HEK293T (cell line): ENCODE measurements around the gene TRIM72.
A peak's percentile ranks its signal among the peaks of the same experiment; 100 is the strongest.
"Not testable (repeated sequence)": the region's sequence is repeated elsewhere in the genome, so short reads cannot be mapped to it uniquely, and the experiment has no call there.

Source experiments
- CTCF ChIA-PET: fragments of 350-600 bp; formaldehyde crosslinking; extraction: SDS; loops from one replicate; lab custom pipeline; 2021; ENCODE audit warnings: antibody characterized with exemption, inconsistent platforms; lab: Yijun Ruan, JAX
- POLR2A ChIA-PET: fragments of 350-600 bp; formaldehyde crosslinking; extraction: SDS; loops from one replicate; lab custom pipeline; 2020; ENCODE audit warnings: antibody characterized with exemption, inconsistent platforms; lab: Yijun Ruan, JAX
- DNase-seq: peaks from one replicate; pipeline ENCODE4 v3.0.0; 2012; ENCODE audit warnings: mixed read lengths; ENCODE audit errors: extremely low spot score
- ARNT ChIP-seq: fragments of 450-650 bp; IDR thresholded peaks from 2 replicates; pipeline ENCODE4 v1.6.1; 2017; ENCODE audit warnings: mild to moderate bottlenecking
- BHLHE40 ChIP-seq: fragments of 450-650 bp; IDR thresholded peaks from 2 replicates; pipeline ENCODE4 v1.6.1; 2016; ENCODE audit warnings: mild to moderate bottlenecking, moderate library complexity, borderline replicate concordance
- CTBP1 ChIP-seq: fragments of 450-650 bp; IDR thresholded peaks from 2 replicates; pipeline ENCODE4 v1.6.1; 2016; ENCODE audit warnings: borderline replicate concordance
- ELF4 ChIP-seq: fragments of 450-650 bp; IDR thresholded peaks from 2 replicates; pipeline ENCODE4 v1.6.1; 2017; ENCODE audit warnings: antibody characterized with exemption
- FOXA1 ChIP-seq: fragments of 450-650 bp; IDR thresholded peaks from 2 replicates; pipeline ENCODE4 v1.6.1; 2016; ENCODE audit warnings: mild to moderate bottlenecking
- FOXK2 ChIP-seq: fragments of 450-650 bp; IDR thresholded peaks from 2 replicates; pipeline ENCODE4 v1.6.1; 2016; ENCODE audit warnings: mild to moderate bottlenecking
- FOXM1 ChIP-seq: fragments of 450-650 bp; IDR thresholded peaks from 2 replicates; pipeline ENCODE4 v1.6.1; 2017; ENCODE audit warnings: mild to moderate bottlenecking, borderline replicate concordance
- HDGF ChIP-seq: fragments of 450-650 bp; IDR thresholded peaks from 2 replicates; pipeline ENCODE4 v1.6.1; 2017; ENCODE audit warnings: antibody characterized with exemption, borderline replicate concordance
- L3MBTL2 ChIP-seq: fragments of 450-650 bp; conservative IDR thresholded peaks from 2 replicates; pipeline ENCODE4 v1.6.1; 2016; ENCODE audit warnings: mild to moderate bottlenecking
- LEF1 ChIP-seq: fragments of 450-650 bp; IDR thresholded peaks from 2 replicates; pipeline ENCODE4 v1.6.1; 2017; ENCODE audit warnings: mild to moderate bottlenecking, borderline replicate concordance
- NFRKB ChIP-seq: fragments of 450-650 bp; IDR thresholded peaks from 2 replicates; pipeline ENCODE4 v1.6.1; 2016; ENCODE audit warnings: mild to moderate bottlenecking, moderate library complexity
- SP1 ChIP-seq: fragments of 450-650 bp; IDR thresholded peaks from 2 replicates; pipeline ENCODE4 v1.6.1; 2017
- SUZ12 ChIP-seq: fragments of 450-650 bp; IDR thresholded peaks from 2 replicates; pipeline ENCODE4 v1.6.1; 2016; ENCODE audit warnings: mild to moderate bottlenecking
- TARDBP ChIP-seq: fragments of 450-650 bp; IDR thresholded peaks from 2 replicates; pipeline ENCODE4 v1.6.1; 2016
- ZNF384 ChIP-seq: fragments of 450-650 bp; IDR thresholded peaks from 2 replicates; pipeline ENCODE4 v1.6.1; 2016
- TF ChIP-seq, protein P1 (sequence below): fragments of 450-650 bp; IDR thresholded peaks from 2 replicates; pipeline ENCODE4 v1.6.1; 2016

TRIM72 gene, protein sequence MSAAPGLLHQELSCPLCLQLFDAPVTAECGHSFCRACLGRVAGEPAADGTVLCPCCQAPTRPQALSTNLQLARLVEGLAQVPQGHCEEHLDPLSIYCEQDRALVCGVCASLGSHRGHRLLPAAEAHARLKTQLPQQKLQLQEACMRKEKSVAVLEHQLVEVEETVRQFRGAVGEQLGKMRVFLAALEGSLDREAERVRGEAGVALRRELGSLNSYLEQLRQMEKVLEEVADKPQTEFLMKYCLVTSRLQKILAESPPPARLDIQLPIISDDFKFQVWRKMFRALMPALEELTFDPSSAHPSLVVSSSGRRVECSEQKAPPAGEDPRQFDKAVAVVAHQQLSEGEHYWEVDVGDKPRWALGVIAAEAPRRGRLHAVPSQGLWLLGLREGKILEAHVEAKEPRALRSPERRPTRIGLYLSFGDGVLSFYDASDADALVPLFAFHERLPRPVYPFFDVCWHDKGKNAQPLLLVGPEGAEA

DNA sequence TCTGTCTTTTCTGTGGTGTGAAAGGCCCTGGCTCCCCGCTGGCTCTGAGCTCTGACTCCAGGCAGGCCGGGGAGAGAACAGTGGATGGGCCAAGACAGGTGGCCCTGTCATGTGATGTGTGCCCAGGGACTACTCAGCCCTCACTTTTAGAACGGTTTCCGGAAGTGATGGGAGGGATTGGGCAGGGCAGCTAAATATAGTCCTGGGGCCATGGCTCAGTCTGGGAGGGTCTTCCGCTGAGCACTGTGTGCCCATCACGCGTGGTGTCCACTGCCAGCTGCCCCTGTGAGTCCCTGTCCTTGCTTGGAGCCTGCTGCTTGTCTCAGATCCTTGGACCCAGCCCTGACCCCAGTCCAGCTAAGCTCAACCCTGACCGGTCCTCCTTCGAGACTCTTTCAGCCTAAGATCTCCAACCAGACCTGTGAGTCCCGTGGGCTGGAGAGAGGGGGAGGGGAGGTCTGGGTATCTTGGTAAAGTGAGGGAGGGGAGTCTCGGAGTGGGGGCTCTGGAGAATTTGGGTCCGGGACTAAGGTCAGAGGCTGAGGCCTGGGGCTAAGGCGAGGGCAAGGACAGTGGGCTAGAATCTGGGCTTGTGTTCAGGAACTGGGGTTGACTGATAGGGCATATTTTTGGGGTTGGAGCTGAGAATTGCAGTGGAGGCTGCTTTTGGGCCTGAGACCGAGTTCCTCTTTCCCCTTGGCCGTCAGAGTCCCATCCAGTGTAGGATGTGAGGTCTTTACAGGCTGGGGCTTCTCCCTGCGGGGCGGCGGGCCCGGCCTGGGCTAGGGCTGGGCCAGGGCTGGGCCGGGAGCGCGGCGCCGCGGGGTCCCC is at the start of gene TRIM72:
Gene TRIM72 (plus strand): TSS at position 243 of the 831 bp plus-strand sequence. CDS start 620 bp downstream, outside the sequence.
- POLR2A ChIA-PET: no interaction called here
- TF ChIP-seq L3MBTL2: no peak
- TF ChIP-seq, protein P1, sequence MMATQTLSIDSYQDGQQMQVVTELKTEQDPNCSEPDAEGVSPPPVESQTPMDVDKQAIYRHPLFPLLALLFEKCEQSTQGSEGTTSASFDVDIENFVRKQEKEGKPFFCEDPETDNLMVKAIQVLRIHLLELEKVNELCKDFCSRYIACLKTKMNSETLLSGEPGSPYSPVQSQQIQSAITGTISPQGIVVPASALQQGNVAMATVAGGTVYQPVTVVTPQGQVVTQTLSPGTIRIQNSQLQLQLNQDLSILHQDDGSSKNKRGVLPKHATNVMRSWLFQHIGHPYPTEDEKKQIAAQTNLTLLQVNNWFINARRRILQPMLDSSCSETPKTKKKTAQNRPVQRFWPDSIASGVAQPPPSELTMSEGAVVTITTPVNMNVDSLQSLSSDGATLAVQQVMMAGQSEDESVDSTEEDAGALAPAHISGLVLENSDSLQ: no peak
- no peak for TF ChIP-seq TARDBP
- no peak for TF ChIP-seq LEF1
- TF ChIP-seq BHLHE40: no peak
- TF ChIP-seq NFRKB: no peak
- no peak for TF ChIP-seq CTBP1
- TF ChIP-seq FOXA1: no peak
- no peak for TF ChIP-seq FOXK2
- no peak for TF ChIP-seq ELF4
- no peak for TF ChIP-seq SUZ12
- no peak for TF ChIP-seq SP1
- TF ChIP-seq ZNF384: no peak
- TF ChIP-seq HDGF: no peak
- CTCF ChIA-PET: no interaction called here
- DNase-seq: no peak

DNA sequence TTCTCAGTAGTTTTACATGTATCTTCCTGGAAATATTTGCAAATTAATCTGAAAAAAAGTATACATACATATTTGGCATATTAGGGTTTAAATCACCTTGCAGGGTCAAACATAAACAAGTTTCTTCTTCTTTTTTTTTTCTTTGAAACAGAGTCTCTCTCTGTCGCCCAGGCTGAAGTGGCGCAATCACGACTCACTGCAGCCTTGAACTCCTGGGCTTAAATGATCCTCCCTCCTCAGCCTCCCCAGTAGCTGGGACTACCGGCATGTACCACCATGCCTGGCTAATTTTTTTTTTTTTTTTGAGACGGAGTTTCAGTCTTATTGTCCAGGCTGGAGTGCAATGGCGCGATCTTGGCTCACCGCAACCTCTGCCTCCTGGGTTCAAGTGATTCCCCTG is 46.6 kb upstream of the TRIM72 start:
- TF ChIP-seq CTBP1: no peak
- TF ChIP-seq ELF4: no peak
- TF ChIP-seq FOXA1: no peak
- no peak for TF ChIP-seq TARDBP
- no peak for TF ChIP-seq FOXK2
- TF ChIP-seq BHLHE40: no peak
- TF ChIP-seq FOXM1: no peak
- TF ChIP-seq NFRKB: no peak
- TF ChIP-seq L3MBTL2: no peak
- TF ChIP-seq, protein P1: no peak
- DNase-seq: no peak
- ChIA-PET CTCF (no interaction called here), POLR2A (interaction anchor here (2.1 kb wide), 1 partner anchor 13 kb away, joined by 10 read pairs; the partner anchor contains the start of gene FUS)

DNA sequence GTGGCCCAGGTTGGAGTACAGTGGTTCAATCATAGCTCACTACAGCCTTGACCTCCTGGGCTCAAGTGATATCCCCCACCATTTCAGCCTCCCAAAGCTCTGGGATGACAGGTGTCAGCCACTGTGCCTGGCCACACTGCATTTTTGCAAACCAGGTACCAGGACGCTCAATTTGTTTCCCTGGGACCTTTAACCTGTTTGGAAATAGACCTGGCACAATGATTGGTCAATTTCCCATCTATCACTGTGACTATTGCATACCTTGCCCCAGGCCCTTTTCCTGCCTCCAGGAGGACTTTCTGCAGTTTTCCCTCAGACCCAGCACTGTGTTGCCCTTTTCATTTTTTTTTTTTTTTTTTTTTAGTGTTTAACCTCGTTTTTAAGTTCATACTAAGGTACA is 45.1 kb upstream of the TRIM72 start:
- POLR2A ChIA-PET: interaction anchor here (2.1 kb wide), 1 partner anchor 11 kb away, joined by 10 read pairs; the partner anchor contains the start of gene FUS

DNA sequence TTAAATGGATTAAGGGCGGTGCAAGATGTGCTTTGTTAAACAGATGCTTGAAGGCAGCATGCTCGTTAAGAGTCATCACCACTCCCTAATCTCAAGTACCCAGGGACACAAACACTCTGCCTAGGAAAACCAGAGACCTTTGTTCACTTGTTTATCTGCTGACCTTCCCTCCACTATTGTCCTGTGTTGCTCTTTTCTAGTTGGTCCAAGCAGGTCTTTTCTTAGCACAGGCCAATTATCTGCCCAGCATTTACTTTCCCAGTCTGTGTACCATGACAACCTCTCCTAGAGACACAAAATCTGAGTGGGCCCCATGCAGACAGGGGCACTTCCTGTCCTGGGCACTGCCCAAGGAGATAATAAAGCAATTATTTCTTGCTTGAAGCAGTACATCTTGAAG is 43.9 kb upstream of the TRIM72 start:
- POLR2A ChIA-PET, CTCF ChIA-PET, DNase-seq: not testable (repeated sequence)

More for the DNA sequence above, 45.1 kb upstream of the TRIM72 start:
- DNase-seq: no peak
- TF ChIP-seq SUZ12 (no peak), FOXM1 (no peak), ZNF384 (0 out of 2 replicates have a peak, but pooled peaks have one; percentile 27), SP1 (no peak), BHLHE40 (no peak), ARNT (no peak), FOXK2 (no peak), L3MBTL2 (no peak), CTBP1 (no peak)
- TF ChIP-seq, protein P1: peak; percentile 36; the same call in 1 of the 2 replicates
- CTCF ChIA-PET: no interaction called here

DNA sequence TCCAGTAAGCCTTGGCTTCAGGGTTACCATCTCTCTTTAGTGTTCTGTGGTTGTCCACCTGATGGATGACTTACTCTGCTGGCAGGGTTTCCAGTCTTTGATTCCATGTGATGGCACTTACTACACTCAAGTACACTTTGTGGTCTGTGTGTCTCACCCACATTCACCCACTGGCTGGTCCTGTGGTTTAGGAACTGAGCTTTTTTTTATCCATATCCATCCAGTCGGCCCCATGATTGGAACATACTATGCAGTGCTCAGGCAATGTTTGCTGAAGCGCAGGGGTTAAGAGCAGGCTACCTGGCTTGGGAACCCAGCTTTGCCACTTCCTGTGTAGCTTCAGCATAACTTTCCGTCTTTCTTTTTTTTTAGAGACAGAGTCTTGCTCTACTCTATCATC is 36.8 kb upstream of the TRIM72 start:
- DNase-seq: no peak
- ChIA-PET POLR2A (interaction anchor here (1.4 kb wide), 1 partner anchor 60 kb away, joined by 4 read pairs; the partner anchor contains the start of gene KAT8), CTCF (no interaction called here)

More for the DNA sequence above, 36.8 kb upstream of the TRIM72 start:
- TF ChIP-seq ZNF384 (no peak), L3MBTL2 (no peak), ELF4 (no peak), FOXA1 (no peak), SP1 (no peak), CTBP1 (no peak), TARDBP (no peak), FOXK2 (no peak), FOXM1 (no peak)
- TF ChIP-seq, protein P1: no peak
